ENCODE results near the gene CXCL14. TPM values are rescaled to one million over a fixed set of nuclear protein-coding genes. Genes with fewer than 3 reads are reported as not detected.
"Not testable (repeated sequence)": the region's sequence is repeated elsewhere in the genome, so short reads cannot be mapped to it uniquely, and the experiment has no call there.

CXCL14 gene
- polyA plus RNA-seq, 1 donor: 41.2 TPM

DNA sequence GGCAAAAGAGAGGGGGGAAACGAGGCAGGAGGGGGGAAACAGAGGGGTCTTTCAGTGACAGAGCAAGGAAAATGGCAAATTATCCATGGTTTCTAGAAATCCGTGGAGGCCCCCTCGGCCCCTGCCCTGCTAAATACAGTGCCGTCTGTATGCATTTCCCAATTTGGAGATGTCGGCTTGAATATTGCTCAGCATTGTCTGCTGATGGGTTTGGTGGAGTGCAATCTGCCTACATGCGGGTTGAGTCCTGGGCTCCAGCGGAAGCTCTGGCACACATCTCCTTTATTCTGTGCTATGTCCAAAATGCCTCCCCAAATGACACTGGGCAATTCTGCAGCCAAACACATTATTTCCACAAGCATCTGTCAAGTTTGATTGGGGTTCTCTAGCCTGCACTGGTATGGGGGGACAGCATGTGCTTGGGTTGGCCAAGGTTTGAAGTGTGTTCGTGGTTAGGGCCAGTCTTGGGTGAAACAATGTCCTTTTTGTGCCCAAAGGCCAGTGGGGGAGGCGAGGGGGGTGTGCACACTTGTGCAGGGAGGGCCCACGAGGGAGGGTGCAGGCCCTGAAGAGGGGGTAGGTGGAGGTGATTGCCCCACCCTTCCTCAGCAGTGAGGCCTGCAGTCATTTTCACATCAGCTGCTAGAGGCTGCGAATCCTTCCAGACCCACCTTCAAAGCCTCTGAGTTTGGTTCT, 36.8 kb downstream of the CXCL14 start:
- no peak for DNase-seq

- DNase-seq: no peak
These were observed 39.3 kb downstream of the CXCL14 start for GRCh38 chr5:135539430-135540005.

GRCh38 chr5:135538261-135538660, 40.5 kb downstream of the CXCL14 start:
- no peak for DNase-seq

GRCh38 chr5:135537745-135538144, 41.0 kb downstream of the CXCL14 start:
- DNase-seq: no peak

DNA sequence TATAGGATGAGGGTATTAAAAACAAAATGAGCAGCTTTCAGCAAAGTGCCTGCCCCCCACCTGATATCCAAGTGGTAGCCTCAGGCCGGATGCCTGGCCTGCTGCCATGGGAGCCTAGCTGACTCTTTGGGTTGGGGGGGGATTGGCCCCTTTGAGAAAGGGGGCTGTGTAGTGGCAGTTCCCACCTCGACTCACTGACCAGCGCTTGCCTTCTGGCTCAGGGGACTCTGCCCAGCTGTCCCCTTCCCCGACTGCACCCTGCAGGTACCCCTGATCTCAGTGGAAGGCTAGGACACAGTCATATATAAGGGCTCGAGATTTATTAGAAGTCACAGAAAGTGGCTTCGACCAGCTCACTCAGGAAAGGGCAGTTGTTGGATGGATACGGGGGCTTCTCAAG, 41.5 kb downstream of the CXCL14 start:
- DNase-seq: no peak

- no peak for DNase-seq
These were observed 42.7 kb downstream of the CXCL14 start, which contains the start of gene NEUROG1 for GRCh38 chr5:135535820-135536801. Gene NEUROG1, minus strand, starts transcription at chr5:135535964. Its CDS starts 274 bp downstream, at chr5:135535690.

DNA sequence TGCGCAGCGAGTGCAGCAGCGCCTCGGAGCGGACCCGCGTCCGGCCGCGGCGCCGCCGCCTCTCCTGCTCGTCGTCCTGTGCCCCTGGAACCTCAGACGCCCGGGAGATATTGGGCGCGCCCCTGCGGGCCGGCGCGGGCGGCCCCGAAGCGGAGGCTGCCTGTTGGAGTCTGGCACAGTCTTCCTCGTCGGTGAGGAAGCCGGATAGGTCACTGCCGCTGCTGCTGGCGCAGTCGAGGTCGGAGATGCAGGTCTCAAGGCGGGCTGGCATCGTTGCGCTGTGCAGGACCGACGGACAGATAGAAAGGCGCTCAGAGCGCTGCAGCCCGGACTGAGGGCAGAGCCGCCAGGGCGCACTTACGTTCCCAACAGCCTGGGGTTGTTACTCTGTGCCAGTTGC, 43.4 kb downstream of the CXCL14 start:
- DNase-seq: no peak

DNA sequence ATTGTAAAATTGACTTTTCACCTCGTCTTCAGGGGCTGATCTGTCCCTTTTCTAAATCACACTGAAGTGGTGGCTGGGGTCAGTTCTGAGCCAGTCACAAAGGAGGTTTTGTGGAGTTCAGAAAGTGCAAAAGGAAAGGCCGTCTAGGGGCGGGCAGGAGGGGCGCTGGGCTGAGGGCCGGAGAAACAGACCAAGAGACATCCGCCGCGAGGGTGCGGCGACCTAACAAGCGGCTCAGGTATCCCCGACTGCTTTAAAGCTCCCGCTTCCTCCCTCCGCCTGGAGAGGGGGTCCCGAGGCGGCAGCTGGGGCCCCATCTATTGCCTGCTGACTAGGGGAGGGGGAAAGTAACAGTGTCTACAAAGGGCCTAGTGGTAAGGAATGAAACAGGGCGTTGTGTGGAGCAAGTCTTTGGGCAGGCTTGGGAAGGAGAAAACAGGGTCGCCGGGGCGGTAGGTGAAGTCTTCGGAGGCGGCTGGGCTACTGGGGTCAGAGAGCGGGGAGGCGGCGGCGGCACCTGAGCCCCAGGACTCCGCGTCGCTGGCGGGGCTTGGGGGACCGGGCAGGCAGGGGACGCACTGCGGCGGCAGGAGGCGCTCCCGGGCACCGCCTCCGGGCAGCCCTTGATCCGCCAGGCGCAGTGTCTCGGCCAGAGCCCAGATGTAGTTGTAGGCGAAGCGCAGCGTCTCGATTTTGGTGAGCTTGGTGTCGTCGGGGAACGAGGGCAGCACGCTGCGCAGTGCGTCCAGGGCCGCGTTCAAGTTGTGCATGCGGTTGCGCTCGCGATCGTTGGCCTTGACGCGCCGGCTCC, 44.0 kb downstream of the CXCL14 start:
- DNase-seq: no peak

GRCh38 chr5:135533794-135534193, 45.0 kb downstream of the CXCL14 start:
- DNase-seq: no peak

DNA sequence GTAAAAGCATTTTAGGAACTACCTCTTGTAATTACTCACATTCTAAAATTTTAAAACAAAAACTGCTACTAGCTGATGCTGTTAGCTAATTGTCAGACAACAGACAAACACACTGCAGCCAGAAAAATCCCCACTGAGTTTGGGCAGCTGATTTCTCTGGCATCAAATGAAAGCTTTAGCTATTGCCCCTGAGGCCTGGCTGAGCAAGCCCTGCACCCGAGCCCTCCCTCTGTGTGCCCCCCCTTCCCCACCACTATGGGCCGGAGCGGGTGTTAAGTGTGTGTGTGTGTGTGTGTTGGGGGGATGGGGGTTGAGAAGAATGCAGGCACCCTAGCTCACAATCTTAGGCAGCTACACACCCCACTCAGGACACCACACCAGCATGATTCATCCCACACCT, 45.5 kb downstream of the CXCL14 start:
- DNase-seq: no peak

- DNase-seq: not testable (repeated sequence)
These were observed 49.2 kb downstream of the CXCL14 start for GRCh38 chr5:135529576-135529975.

DNA sequence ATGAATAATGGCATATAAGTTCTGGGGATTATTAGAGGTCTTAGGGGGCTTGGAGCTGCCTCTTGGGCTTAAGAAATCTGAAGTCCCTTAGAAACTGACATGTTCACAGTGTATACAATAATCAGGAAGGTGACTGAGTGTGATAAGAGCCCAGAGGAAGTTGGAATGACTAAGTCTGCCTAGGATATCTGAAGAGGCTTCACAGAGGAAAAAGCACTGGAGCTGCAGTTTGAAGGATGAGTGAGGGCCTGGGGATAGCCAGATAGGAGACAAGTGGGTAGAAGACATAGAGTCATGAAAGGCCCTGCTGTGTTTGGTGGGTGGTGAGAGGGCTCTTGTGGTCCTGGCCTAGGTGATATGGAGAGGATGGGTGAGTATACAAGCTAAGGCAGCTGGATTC, 51.9 kb downstream of the CXCL14 start:
- DNase-seq: no peak

- no peak for DNase-seq
These were observed 56.8 kb downstream of the CXCL14 start for GRCh38 chr5:135521964-135522363.

Other genes with a start within 250 kb of the CXCL14 start
- gene MACROH2A1, start 179.8 kb downstream of the CXCL14 start, polyA plus RNA-seq (ENCODE audit: insufficient read length): 99.7 TPM
- gene DCANP1, start 131.6 kb downstream of the CXCL14 start, polyA plus RNA-seq (ENCODE audit: insufficient read length): not detected
- gene TIFAB, start 126.6 kb downstream of the CXCL14 start, polyA plus RNA-seq (ENCODE audit: insufficient read length): 0.35 TPM
- not detected for gene NEUROG1, start 43.0 kb downstream of the CXCL14 start, polyA plus RNA-seq (ENCODE audit: insufficient read length)